GM18499 (cell line): ENCODE results near the gene RPL7A.
"Not testable (repeated sequence)": the region's sequence is repeated elsewhere in the genome, so short reads cannot be mapped to it uniquely, and the experiment has no call there.

ENCODE experiments used
- ATAC-seq: cut with Tn5 transposase; IDR thresholded peaks from one replicate; pipeline ENCODE4 v1.9.1; 2021; ENCODE audit warnings: moderate number of reproducible peaks; ENCODE audit not compliant: insufficient read depth, unreplicated experiment

RPL7A gene

GRCh38 chr9:133384736-133385321 lies 36.8 kb downstream of the RPL7A start:
- no peak for ATAC-seq

GRCh38 chr9:133385452-133385851 lies 37.4 kb downstream of the RPL7A start:
- ATAC-seq: no peak

- ATAC-seq: no peak
These were observed 38.3 kb downstream of the RPL7A start for GRCh38 chr9:133386338-133386737.

GRCh38 chr9:133387680-133388079 lies 39.7 kb downstream of the RPL7A start:
- no peak for ATAC-seq

- ATAC-seq: no peak
These were observed 41.1 kb downstream of the RPL7A start for GRCh38 chr9:133389025-133389557.

- ATAC-seq: no peak
These were observed 41.5 kb downstream of the RPL7A start for GRCh38 chr9:133389562-133389961.

GRCh38 chr9:133390713-133391112 lies 42.7 kb downstream of the RPL7A start:
- no peak for ATAC-seq

GRCh38 chr9:133391449-133391848 lies 43.4 kb downstream of the RPL7A start:
- not testable (repeated sequence) for ATAC-seq

GRCh38 chr9:133392308-133392707 lies 44.3 kb downstream of the RPL7A start:
- not testable (repeated sequence) for ATAC-seq

GRCh38 chr9:133393399-133393798 lies 45.4 kb downstream of the RPL7A start:
- ATAC-seq: no peak

- no peak for ATAC-seq
These were observed 46.8 kb downstream of the RPL7A start for GRCh38 chr9:133394687-133395271.

GRCh38 chr9:133396952-133397351 lies 48.9 kb downstream of the RPL7A start:
- ATAC-seq: no peak

- no peak for ATAC-seq
These were observed 49.4 kb downstream of the RPL7A start for GRCh38 chr9:133397370-133397769.

GRCh38 chr9:133397895-133398294 lies 49.9 kb downstream of the RPL7A start:
- ATAC-seq: no peak

GRCh38 chr9:133400292-133400691 lies 52.3 kb downstream of the RPL7A start:
- ATAC-seq: no peak
